H1 (cell line): ENCODE results near the gene PROSER2.

Experiments used
- CBX8 ChIP-seq: fragments of 300-800, 300-1000 bp; sonication (generic); IDR thresholded peaks from 2 replicates; pipeline ENCODE4 v1.7.1; 2016; ENCODE audit warnings: low read depth, low read length, borderline replicate concordance
- CTCF ChIP-seq, 3 experiments: IDR thresholded peaks; 1 replicate in 2 of 3; 2 replicates in 1 of 3; pipeline versions ENCODE4 v1.5.1 to v1.6.1; 2011; ENCODE audit warnings: low read length in 3 of 3, mild to moderate bottlenecking in 3 of 3, inconsistent platforms in 2 of 3, low read depth in 1 of 3, moderate library complexity in 1 of 3; ENCODE audit not compliant: insufficient read depth in 1 of 3; ENCODE audit errors: control extremely low read depth in 1 of 3
- EGR1 ChIP-seq: IDR thresholded peaks from 2 replicates; pipeline ENCODE4 v1.6.1; 2011; ENCODE audit warnings: low read depth, low read length, borderline replicate concordance
- EP300 ChIP-seq, 2 experiments: IDR thresholded peaks; 1 replicate in 1 of 2; 2 replicates in 1 of 2; pipeline ENCODE4 v1.6.1; 2011 to 2012; ENCODE audit warnings: low read depth in 2 of 2, low read length in 2 of 2, mild to moderate bottlenecking in 2 of 2, borderline replicate concordance in 1 of 2, inconsistent platforms in 1 of 2, moderate library complexity in 1 of 2
- EZH2 ChIP-seq: fragments of 200-600 bp; sonication (generic); IDR thresholded peaks from 2 replicates; pipeline ENCODE4 v1.7.1; 2012; ENCODE audit warnings: low read depth, mild to moderate bottlenecking, moderate library complexity, low read length, inconsistent platforms; ENCODE audit not compliant: severe bottlenecking
- FOSL1 ChIP-seq: IDR thresholded peaks from 2 replicates; pipeline ENCODE4 v1.6.1; 2011; ENCODE audit warnings: mild to moderate bottlenecking, low read depth, low read length, moderate library complexity; ENCODE audit not compliant: insufficient read depth
- HDAC6 ChIP-seq: IDR thresholded peaks from one replicate; pipeline ENCODE4 v1.7.1; 2012; ENCODE audit warnings: low read depth, mild to moderate bottlenecking, inconsistent platforms, low read length, moderate library complexity
- JUND ChIP-seq: IDR thresholded peaks from 2 replicates; pipeline ENCODE4 v1.6.1; 2011; ENCODE audit warnings: mild to moderate bottlenecking, improper control_type of control experiment, low read length
- MAX ChIP-seq: IDR thresholded peaks from 2 replicates; pipeline ENCODE4 v1.6.1; 2012; ENCODE audit warnings: inconsistent platforms
- POLR2A ChIP-seq, 2 experiments: IDR thresholded peaks; 1 replicate in 1 of 2; 2 replicates in 1 of 2; pipeline ENCODE4 v1.6.1; 2011; ENCODE audit warnings: low read depth in 2 of 2, low read length in 2 of 2, mild to moderate bottlenecking in 2 of 2; ENCODE audit errors: control extremely low read depth in 1 of 2
- POLR2AphosphoS5 ChIP-seq: IDR thresholded peaks from 2 replicates; pipeline ENCODE4 v1.6.1; 2011; ENCODE audit warnings: low read depth, low read length
- SP1 ChIP-seq: IDR thresholded peaks from 2 replicates; pipeline ENCODE4 v1.6.1; 2011; ENCODE audit warnings: low read depth, low read length
- TEAD4 ChIP-seq: IDR thresholded peaks from 2 replicates; pipeline ENCODE4 v1.6.1; 2012; ENCODE audit warnings: low read depth, low read length, inconsistent platforms, mixed read lengths

GRCh38 chr10:11901833-11902475, 78.8 kb downstream of the PROSER2 start:
- TF ChIP-seq CTCF (IDR thresholded peaks at IDR 0.05; ENCODE audit: control extremely low read depth in 1 of 3, insufficient read depth in 1 of 3, low read depth in 1 of 3, low read length in 3 of 3) (no peak), EP300 (IDR thresholded peaks at IDR 0.05; ENCODE audit: borderline replicate concordance in 1 of 2, low read depth in 2 of 2, low read length in 2 of 2) (no peak), CBX8 (no peak), POLR2A (IDR thresholded peaks at IDR 0.05; ENCODE audit: control extremely low read depth in 1 of 2, low read depth in 2 of 2, low read length in 2 of 2) (no peak), HDAC6 (no peak), SP1 (no peak), TEAD4 (no peak), FOSL1 (no peak), EZH2 (no peak), MAX (no peak), EGR1 (no peak), POLR2AphosphoS5 (no peak), JUND (peak; percentile 79)
